ENCODE data around the gene CBFA2T3. TPM values are rescaled to one million over a fixed set of nuclear protein-coding genes. Genes with fewer than 3 reads are reported as not detected.
"Not testable (repeated sequence)": the region's sequence is repeated elsewhere in the genome, so short reads cannot be mapped to it uniquely, and the experiment has no call there.

CBFA2T3 gene
- total and polyA plus RNA-seq, 2 of the 13 experiments (the other 11 are each of a cell fraction or from before 2014, with no cell fraction given): 0.05 TPM; not detected in 1

- peak; percentile 56; the same call in 1 of the 2 replicates for TF ChIP-seq TGIF2 (CRISPR knock-in tag; IDR thresholded peaks at IDR 0.05)
- peak; percentile 58; the same call in 1 of the 2 replicates for TF ChIP-seq SMAD3 (CRISPR knock-in tag; IDR thresholded peaks at IDR 0.05)
- TF ChIP-seq TSC22D2 (CRISPR knock-in tag; IDR thresholded peaks at IDR 0.05; ENCODE audit: borderline replicate concordance): peak; percentile 79; the same call in 1 of the 2 replicates
- peak; percentile 95 for TF ChIP-seq MIER2 (CRISPR knock-in tag; IDR thresholded peaks at IDR 0.05)
- no peak for TF ChIP-seq PREB (CRISPR knock-in tag; IDR thresholded peaks at IDR 0.05)
- TF ChIP-seq MED1 (CRISPR knock-in tag; IDR thresholded peaks at IDR 0.05): 0 out of 2 replicates have a peak, but pooled peaks have one; percentile 28
- TF ChIP-seq, protein P1, sequence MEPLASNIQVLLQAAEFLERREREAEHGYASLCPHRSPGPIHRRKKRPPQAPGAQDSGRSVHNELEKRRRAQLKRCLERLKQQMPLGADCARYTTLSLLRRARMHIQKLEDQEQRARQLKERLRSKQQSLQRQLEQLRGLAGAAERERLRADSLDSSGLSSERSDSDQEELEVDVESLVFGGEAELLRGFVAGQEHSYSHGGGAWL (CRISPR knock-in tag; IDR thresholded peaks at IDR 0.05): peak; percentile 45; the same call in 1 of the 2 replicates
- TF ChIP-seq, protein P2, sequence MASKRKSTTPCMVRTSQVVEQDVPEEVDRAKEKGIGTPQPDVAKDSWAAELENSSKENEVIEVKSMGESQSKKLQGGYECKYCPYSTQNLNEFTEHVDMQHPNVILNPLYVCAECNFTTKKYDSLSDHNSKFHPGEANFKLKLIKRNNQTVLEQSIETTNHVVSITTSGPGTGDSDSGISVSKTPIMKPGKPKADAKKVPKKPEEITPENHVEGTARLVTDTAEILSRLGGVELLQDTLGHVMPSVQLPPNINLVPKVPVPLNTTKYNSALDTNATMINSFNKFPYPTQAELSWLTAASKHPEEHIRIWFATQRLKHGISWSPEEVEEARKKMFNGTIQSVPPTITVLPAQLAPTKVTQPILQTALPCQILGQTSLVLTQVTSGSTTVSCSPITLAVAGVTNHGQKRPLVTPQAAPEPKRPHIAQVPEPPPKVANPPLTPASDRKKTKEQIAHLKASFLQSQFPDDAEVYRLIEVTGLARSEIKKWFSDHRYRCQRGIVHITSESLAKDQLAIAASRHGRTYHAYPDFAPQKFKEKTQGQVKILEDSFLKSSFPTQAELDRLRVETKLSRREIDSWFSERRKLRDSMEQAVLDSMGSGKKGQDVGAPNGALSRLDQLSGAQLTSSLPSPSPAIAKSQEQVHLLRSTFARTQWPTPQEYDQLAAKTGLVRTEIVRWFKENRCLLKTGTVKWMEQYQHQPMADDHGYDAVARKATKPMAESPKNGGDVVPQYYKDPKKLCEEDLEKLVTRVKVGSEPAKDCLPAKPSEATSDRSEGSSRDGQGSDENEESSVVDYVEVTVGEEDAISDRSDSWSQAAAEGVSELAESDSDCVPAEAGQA (IDR thresholded peaks at IDR 0.05; ENCODE audit: low read depth): no peak
- TF ChIP-seq, protein P2 (CRISPR knock-in tag; IDR thresholded peaks at IDR 0.05; ENCODE audit: borderline replicate concordance): peak; percentile 49; the same call in 1 of the 2 replicates
Observed at GRCh38 chr16:89009343-89010209, 32.6 kb upstream of the CBFA2T3 start (continued).

DNA sequence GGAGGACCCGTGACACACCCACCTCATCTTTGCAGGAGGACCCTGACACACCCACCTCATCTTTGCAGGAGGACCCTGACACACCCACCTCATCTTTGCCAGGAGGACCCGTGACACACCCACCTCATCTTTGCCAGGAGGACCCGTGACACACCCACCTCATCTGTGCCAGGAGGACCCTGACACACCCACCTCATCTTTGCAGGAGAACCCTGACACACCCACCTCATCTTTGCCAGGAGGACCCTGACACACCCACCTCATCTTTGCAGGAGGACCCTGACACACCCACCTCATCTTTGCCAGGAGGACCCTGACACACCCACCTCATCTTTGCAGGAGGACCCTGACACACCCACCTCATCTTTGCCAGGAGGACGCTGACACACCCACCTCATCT, 31.8 kb upstream of the CBFA2T3 start:
- H4K20me1 ChIP-seq (ENCODE audit: insufficient read depth, low read length); H3K27ac ChIP-seq (ENCODE audit: extremely low read length, insufficient read depth, low read length); ATAC-seq; H3K4me2 ChIP-seq (ENCODE audit: low read depth, low read length); DNase-seq (ENCODE audit: low spot score); H3K9me3 ChIP-seq (ENCODE audit: low read length); H3K9ac ChIP-seq (ENCODE audit: insufficient read depth, low read depth, low read length); H3K4me1 ChIP-seq (ENCODE audit: insufficient read depth, low read length); H2AFZ ChIP-seq (ENCODE audit: low read length); H3K4me3 ChIP-seq (replicated peaks in 1 of 3; ENCODE audit: insufficient read depth in 1 of 3, low read depth in 2 of 3, low read length in 3 of 3); POLR2A ChIA-PET; CTCF ChIA-PET (ENCODE audit: low intra/inter-chr PET ratio, low total read pairs); in situ Hi-C loops (cut with HindIII; ENCODE audit: extremely low pct_ligation_motif_present, low pct_unique_long_range_greater_than_20kb); FAIRE-seq; H3K36me3 ChIP-seq (replicated peaks in 1 of 2; ENCODE audit: control insufficient read depth in 1 of 2, insufficient read depth in 2 of 2, low read length in 2 of 2); BruUV-seq (replicated peaks); intact Hi-C loops (cut with micrococcal nuclease; ENCODE audit: unreplicated experiment); H3K79me2 ChIP-seq (ENCODE audit: insufficient read depth, low read length): not testable (repeated sequence)
- WGBS (ENCODE audit: low lambda C conversion rate): 1% methylated on average over 4 of the region's 4 CpGs
- H3K27me3 ChIP-seq (ENCODE audit: control insufficient read depth in 1 of 2, insufficient read depth in 2 of 2, low read length in 2 of 2): peaks cover 9 to 35% of the 10 kb centered on the region in 2 experiments; a peak in 3 of 5 replicates

All from HepG2 (cell line).